Measurements from ENCODE around the gene CELSR1. TPM values are rescaled to one million over a fixed set of nuclear protein-coding genes. Genes with fewer than 3 reads are reported as not detected.

The CELSR1 gene
- total RNA-seq, 1 experiment from 2014 or later, result 19.6 TPM

- H3K9ac ChIP-seq (ENCODE audit: low read length), result no peak overlapping the region
- no peaks in the 10 kb centered on the region for H3K79me2 ChIP-seq (ENCODE audit: insufficient read depth, low read length)
- peaks cover 23 to 45% of the 10 kb centered on the region in 2 experiments for H3K4me1 ChIP-seq (ENCODE audit: control insufficient read depth in 1 of 2, insufficient read depth in 2 of 2, low read length in 2 of 2)
- ATAC-seq, result no peak
- H3K4me3 ChIP-seq (replicated peaks in 1 of 2; ENCODE audit: low read depth in 1 of 2, low read length in 2 of 2), result no peak overlapping the region
- no peaks in the 10 kb centered on the region for H3K9me3 ChIP-seq (ENCODE audit: control insufficient read depth in 1 of 2, insufficient read depth in 1 of 2, low read depth in 1 of 2, low read length in 2 of 2)
- no peak overlapping the region for H3K27ac ChIP-seq (ENCODE audit: low read depth, low read length)
- H2AFZ ChIP-seq (ENCODE audit: low read depth, low read length, poor library complexity, severe bottlenecking), result no peak overlapping the region
- 0 out of 4 replicates have a peak, but pooled peaks cover 0 to 5% of the 10 kb centered on the region in 2 experiments for H3K36me3 ChIP-seq (ENCODE audit: control insufficient read depth in 1 of 2, insufficient read depth in 2 of 2, low read length in 2 of 2)
- intact Hi-C loops (cut with micrococcal nuclease), result no loop called here
- H3K27me3 ChIP-seq (ENCODE audit: insufficient read depth, low read length), result no peaks in the 10 kb centered on the region
- H4K20me1 ChIP-seq (ENCODE audit: insufficient read depth), result no peaks in the 10 kb centered on the region
- BruUV-seq (replicated peaks), result no TSS peak
- TF ChIP-seq CTCF (IDR thresholded peaks at IDR 0.05 in 2 of 3, conservative IDR thresholded peaks at IDR 0.05 in 1 of 3; ENCODE audit: borderline replicate concordance in 1 of 3, insufficient read depth in 1 of 3, low read depth in 2 of 3, low read length in 2 of 3), result no peak
- TF ChIP-seq TCF7L2 (IDR thresholded peaks at IDR 0.05; ENCODE audit: borderline replicate concordance, extremely low read depth, insufficient read depth, insufficient read length), result no peak
- no peak for TF ChIP-seq POLR2AphosphoS5 (IDR thresholded peaks at IDR 0.05; ENCODE audit: low read depth, low read length)
- TF ChIP-seq FOSL1 (IDR thresholded peaks at IDR 0.05; ENCODE audit: low read depth), result no peak
- no peak for TF ChIP-seq MAX (IDR thresholded peaks at IDR 0.05)
- no peak for TF ChIP-seq ZFX (IDR thresholded peaks at IDR 0.05)
- no peak for TF ChIP-seq CBX3 (IDR thresholded peaks at IDR 0.05; ENCODE audit: low read depth)
- TF ChIP-seq ZBTB33 (IDR thresholded peaks at IDR 0.05; ENCODE audit: extremely low read depth, insufficient replicate concordance, low read length), result no peak
- no peak for TF ChIP-seq POLR2A (IDR thresholded peaks at IDR 0.05; ENCODE audit: borderline replicate concordance, extremely low read depth, insufficient read depth, insufficient read length)
- no peak for TF ChIP-seq EGR1 (IDR thresholded peaks at IDR 0.05; ENCODE audit: low read depth)
- no peak for TF ChIP-seq ELF1 (IDR thresholded peaks at IDR 0.05; ENCODE audit: borderline replicate concordance, low read depth)
- TF ChIP-seq REST (IDR thresholded peaks at IDR 0.05; ENCODE audit: low read depth), result no peak
- TF ChIP-seq RAD21 (IDR thresholded peaks at IDR 0.05; ENCODE audit: low read depth), result no peak
- no peak for TF ChIP-seq EZH2phosphoT487 (IDR thresholded peaks at IDR 0.05; ENCODE audit: borderline replicate concordance)
- no peak for TF ChIP-seq SRF (IDR thresholded peaks at IDR 0.05; ENCODE audit: low read depth)
- TF ChIP-seq YY1 (IDR thresholded peaks at IDR 0.05; ENCODE audit: extremely low read depth, insufficient replicate concordance, low read depth, low read length), result no peak
- no peak for TF ChIP-seq CEBPB (IDR thresholded peaks at IDR 0.05; ENCODE audit: low read depth)
- TF ChIP-seq SIN3A (IDR thresholded peaks at IDR 0.05; ENCODE audit: low read depth), result no peak
- H3K4me2 ChIP-seq (ENCODE audit: low read length), result no peak overlapping the region
- no peak for DNase-seq (ENCODE audit: low read depth, low spot score)
- RAD21 ChIA-PET (ENCODE audit: low non-redundant PET in 1 of 2, low total read pairs in 2 of 2, uncharacterized antibody in 2 of 2, unreplicated experiment in 2 of 2), result no interaction called here
- CTCF ChIA-PET, result interaction anchor here (0.6 kb wide), 1 partner anchor 126 kb away, joined by 3 read pairs; no protein-coding TSS in a partner anchor
- POLR2A ChIA-PET, result no interaction called here
- H3K9me2 ChIP-seq (ENCODE audit: insufficient read depth), result no peaks in the 10 kb centered on the region
Observed at GRCh38 chr22:46465793-46466192, 71.6 kb downstream of the CELSR1 start.
